GM12891 (cell line): ENCODE measurements around the gene RERE.

ENCODE experiments used
- SPI1 ChIP-seq: IDR thresholded peaks from 2 replicates; pipeline ENCODE4 v1.6.1; 2011; ENCODE audit warnings: low read depth, low read length, control low read depth
- TAF1 ChIP-seq: IDR thresholded peaks from 2 replicates; pipeline ENCODE4 v1.6.1; 2011; ENCODE audit warnings: low read depth, low read length, control low read depth

DNA sequence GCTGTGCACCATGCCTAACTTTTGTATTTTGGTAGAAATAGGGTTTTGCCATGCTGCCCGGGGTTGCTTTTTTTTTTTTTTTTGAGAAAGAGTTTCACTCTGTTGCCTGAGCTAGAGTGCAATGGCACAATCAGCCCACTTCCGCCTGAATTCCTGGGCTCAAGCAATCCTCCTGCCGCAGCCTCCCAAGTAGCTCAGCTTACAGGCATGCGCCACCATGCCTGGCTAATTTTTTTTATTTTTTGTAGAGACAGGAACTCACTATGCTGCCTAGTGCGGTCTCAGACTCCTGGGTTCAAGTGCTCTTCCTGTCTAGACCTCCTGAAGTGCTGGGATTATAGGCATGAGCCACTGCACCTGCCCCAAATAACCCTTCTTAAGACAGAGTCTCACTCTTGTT lies 346.0 kb downstream of the RERE start:
- TF ChIP-seq TAF1, result no peak
- TF ChIP-seq SPI1, result no peak
